Natural killer cell (primary cell): ENCODE data around the gene POMGNT1. TPM values are rescaled to one million over a fixed set of nuclear protein-coding genes. Genes with fewer than 3 reads are reported as not detected.

Source experiments
- ATAC-seq, 3 donors: fragments of 150-1000 bp in 2 of 3; fragments of 200-7000 bp in 1 of 3; cut with Tn5 transposase; 1 replicate in 1 of 3; 2 replicates in 2 of 3; pipeline ENCODE4 v1.10.0; 2021; ENCODE audit warnings: mild to moderate bottlenecking in 2 of 3, moderate library complexity in 2 of 3
- DNase-seq, 2 donors: peaks; one replicate each; pipeline versions ENCODE4 v3.0.0 to v3.0.0-alpha.2; 2013 to 2021; ENCODE audit warnings: mixed read lengths in 1 of 2
- H3K27ac ChIP-seq: one replicate; pipeline ENCODE4 v1.5.1; 2013; ENCODE audit warnings: mild to moderate bottlenecking, low read length
- H3K27me3 ChIP-seq: one replicate; pipeline ENCODE4 v1.6.1; 2013; ENCODE audit warnings: low read length; ENCODE audit not compliant: control insufficient read depth, insufficient read depth
- H3K36me3 ChIP-seq: one replicate; pipeline ENCODE4 v1.6.1; 2013; ENCODE audit warnings: low read length; ENCODE audit not compliant: control insufficient read depth, insufficient read depth
- H3K4me1 ChIP-seq: one replicate; pipeline ENCODE4 v1.6.1; 2013; ENCODE audit warnings: low read length; ENCODE audit not compliant: control insufficient read depth, insufficient read depth
- H3K4me3 ChIP-seq: one replicate; pipeline ENCODE4 v1.5.1; 2013; ENCODE audit warnings: low read length
- H3K9me3 ChIP-seq: one replicate; pipeline ENCODE4 v1.6.1; 2013; ENCODE audit warnings: low read length; ENCODE audit not compliant: control insufficient read depth, insufficient read depth
- H3K27ac Mint-ChIP-seq, 2 donors: one replicate each; pipeline ENCODE4 v1.8.0; 2022; ENCODE audit warnings: mild to moderate bottlenecking in 2 of 2, mixed read lengths in 2 of 2, moderate library complexity in 1 of 2
- H3K27me3 Mint-ChIP-seq, 2 donors: one replicate each; pipeline ENCODE4 v1.8.0; 2022; ENCODE audit warnings: low read depth in 2 of 2, mixed read lengths in 2 of 2
- H3K36me3 Mint-ChIP-seq: one replicate; pipeline ENCODE4 v1.8.0; 2022; ENCODE audit warnings: mixed read lengths
- H3K4me1 Mint-ChIP-seq, 2 donors: one replicate each; pipeline ENCODE4 v1.8.0; 2022; ENCODE audit warnings: mixed read lengths in 2 of 2
- H3K4me3 Mint-ChIP-seq: one replicate; pipeline ENCODE4 v1.8.0; 2022; ENCODE audit warnings: mild to moderate bottlenecking, moderate library complexity, mixed read lengths
- H3K9me3 Mint-ChIP-seq, 2 donors: one replicate each; pipeline ENCODE4 v1.8.0; 2022; ENCODE audit warnings: mixed read lengths in 2 of 2
- WGBS: methylation state at CpG from one replicate; pipeline ENCODE4 v1.1.7; 2013; ENCODE audit warnings: missing lambda C conversion rate; ENCODE audit not compliant: insufficient coverage; 5-methylcytosine and 5-hydroxymethylcytosine counted together
- intact Hi-C: fragments of 100-400 bp; cut with micrococcal nuclease; formaldehyde crosslinking; loops from one replicate; pipeline ENCODE4 v1.14.2; 2022
- total RNA-seq, 4 donors: library from RNA; stranded (reverse); fragments of 120-200 nt in 1 of 4; gene quantifications; one replicate each; pipeline versions ENCODE4 v1.2.3 to v1.2.4, GENCODE V29; 2013 to 2022
- TF ChIP-seq, protein P1 (sequence below): fragments of 200-600 bp; IDR thresholded peaks from one replicate; pipeline ENCODE4 v1.8.0; 2022; ENCODE audit warnings: antibody characterized with exemption

The POMGNT1 gene
- total RNA-seq, 3 donors from 2014 or later (not counting 1 experiment from before 2014, with no cell fraction given): 35.8 to 51.3 (median 47.0) TPM

DNA sequence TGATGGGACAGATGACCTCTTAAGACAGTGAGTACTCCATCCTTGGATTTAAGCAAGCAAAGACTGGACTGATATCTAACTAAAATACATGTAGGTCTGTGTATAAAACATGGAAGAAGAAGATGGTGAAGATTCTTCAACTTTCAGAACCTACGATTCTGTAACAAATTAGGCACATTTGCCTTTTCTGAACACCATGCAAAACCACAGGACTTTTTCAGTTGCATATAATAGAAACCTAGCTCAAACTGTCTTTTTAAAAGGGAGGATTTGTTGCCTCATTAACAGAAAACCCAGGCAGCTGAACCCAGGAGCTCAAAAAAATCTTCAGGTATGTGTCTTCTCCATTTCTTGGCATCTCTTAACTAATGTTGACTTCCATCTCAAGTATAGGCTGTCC is 38.0 kb downstream of the POMGNT1 start:
- H3K4me3 Mint-ChIP-seq: no peak overlapping the region
- Histone ChIP-seq H3K27me3 (no peaks in the 10 kb centered on the region), H3K4me1 (no peaks in the 10 kb centered on the region), H3K36me3 (no peaks in the 10 kb centered on the region), H3K4me3 (no peak overlapping the region), H3K9me3 (no peaks in the 10 kb centered on the region), H3K27ac (no peak overlapping the region)
- DNase-seq: no peak
- no peaks in the 10 kb centered on the region for H3K36me3 Mint-ChIP-seq
- no peaks in the 10 kb centered on the region for H3K27me3 Mint-ChIP-seq
- TF ChIP-seq, protein P1, sequence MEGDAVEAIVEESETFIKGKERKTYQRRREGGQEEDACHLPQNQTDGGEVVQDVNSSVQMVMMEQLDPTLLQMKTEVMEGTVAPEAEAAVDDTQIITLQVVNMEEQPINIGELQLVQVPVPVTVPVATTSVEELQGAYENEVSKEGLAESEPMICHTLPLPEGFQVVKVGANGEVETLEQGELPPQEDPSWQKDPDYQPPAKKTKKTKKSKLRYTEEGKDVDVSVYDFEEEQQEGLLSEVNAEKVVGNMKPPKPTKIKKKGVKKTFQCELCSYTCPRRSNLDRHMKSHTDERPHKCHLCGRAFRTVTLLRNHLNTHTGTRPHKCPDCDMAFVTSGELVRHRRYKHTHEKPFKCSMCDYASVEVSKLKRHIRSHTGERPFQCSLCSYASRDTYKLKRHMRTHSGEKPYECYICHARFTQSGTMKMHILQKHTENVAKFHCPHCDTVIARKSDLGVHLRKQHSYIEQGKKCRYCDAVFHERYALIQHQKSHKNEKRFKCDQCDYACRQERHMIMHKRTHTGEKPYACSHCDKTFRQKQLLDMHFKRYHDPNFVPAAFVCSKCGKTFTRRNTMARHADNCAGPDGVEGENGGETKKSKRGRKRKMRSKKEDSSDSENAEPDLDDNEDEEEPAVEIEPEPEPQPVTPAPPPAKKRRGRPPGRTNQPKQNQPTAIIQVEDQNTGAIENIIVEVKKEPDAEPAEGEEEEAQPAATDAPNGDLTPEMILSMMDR: no peak
- no peak overlapping the region for H3K27ac Mint-ChIP-seq
- H3K4me1 Mint-ChIP-seq: no peaks in the 10 kb centered on the region
- no peaks in the 10 kb centered on the region for H3K9me3 Mint-ChIP-seq
- 60% methylated on average over 1 of the region's 1 CpG for WGBS
- ATAC-seq: no peak
- intact Hi-C loops: no loop called here

DNA sequence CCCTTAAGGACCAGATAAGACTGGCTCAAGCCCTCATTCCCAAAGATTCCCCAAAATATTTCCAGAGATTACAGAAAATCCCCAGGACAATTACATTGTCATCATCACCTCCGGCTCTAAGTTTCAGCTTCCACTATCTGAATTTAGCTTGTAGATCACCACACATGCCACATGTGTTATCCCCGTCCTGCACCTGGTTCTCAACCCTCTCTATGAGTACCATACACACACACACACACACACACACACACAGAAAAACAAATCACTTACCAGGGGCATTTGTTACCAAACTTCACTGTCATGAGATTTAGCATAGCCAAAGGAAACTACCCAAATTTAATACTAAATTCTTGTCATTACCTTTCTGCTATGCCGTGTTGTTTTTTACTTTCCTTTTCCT is 38.7 kb downstream of the POMGNT1 start:
- Histone ChIP-seq H3K4me3 (no peak overlapping the region), H3K27ac (no peak overlapping the region), H3K9me3 (no peaks in the 10 kb centered on the region), H3K27me3 (no peaks in the 10 kb centered on the region), H3K4me1 (no peaks in the 10 kb centered on the region), H3K36me3 (no peaks in the 10 kb centered on the region)
- Mint-ChIP-seq H3K4me3 (no peak overlapping the region), H3K9me3 (no peaks in the 10 kb centered on the region), H3K4me1 (no peaks in the 10 kb centered on the region), H3K27ac (no peak overlapping the region), H3K36me3 (no peaks in the 10 kb centered on the region), H3K27me3 (no peaks in the 10 kb centered on the region)
- TF ChIP-seq, protein P1: no peak
- DNase-seq: no peak
- ATAC-seq: no peak
- intact Hi-C loops: no loop called here
- 80% methylated on average over 3 of the region's 3 CpGs for WGBS

DNA sequence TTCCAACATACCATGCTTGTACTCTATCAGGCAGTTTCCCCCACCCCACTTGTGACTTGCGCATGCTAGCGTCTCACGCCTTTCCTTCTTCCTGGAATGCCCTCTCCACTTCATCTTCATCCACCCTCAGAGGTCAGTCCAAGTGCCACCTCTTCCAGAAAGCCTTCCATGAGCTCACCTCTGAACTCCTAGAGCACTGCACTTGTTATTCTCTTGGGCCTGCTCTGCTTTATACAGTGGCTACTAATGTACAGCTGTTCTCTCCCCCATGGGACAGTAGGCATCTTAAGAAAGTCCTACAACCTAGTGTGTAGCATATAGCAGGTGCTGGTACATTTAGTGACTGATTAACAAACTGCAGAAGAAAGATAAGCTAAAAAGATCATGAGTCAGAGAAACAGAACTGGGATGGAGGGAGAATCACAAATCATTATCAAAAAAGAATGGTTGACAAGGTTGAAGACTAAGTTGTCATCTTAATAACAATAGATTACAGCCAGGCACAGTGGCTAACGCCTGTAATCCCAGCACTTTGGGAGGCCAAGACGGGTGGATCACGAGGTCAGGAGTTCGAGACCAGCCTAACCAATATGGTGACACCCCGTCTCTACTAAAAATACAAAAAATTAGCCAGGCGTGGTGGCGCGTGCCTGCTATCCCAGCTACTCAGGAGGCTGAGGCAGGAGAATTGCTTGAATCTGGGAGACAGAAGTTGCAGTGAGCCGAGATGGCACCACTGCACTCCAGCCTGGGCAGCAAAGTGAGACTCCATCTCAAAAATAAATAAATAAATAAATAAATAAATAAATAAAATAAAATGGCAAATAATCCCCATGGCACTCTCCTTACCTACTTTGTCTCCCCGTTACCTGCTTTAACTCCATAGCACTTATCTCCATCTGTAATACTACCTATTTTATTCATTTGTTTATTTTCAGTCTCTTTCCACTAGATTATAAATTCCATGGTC is 39.6 kb downstream of the POMGNT1 start:
- DNase-seq (no peak), ATAC-seq (no peak)
- Mint-ChIP-seq H3K9me3 (no peaks in the 10 kb centered on the region), H3K4me1 (no peaks in the 10 kb centered on the region), H3K36me3 (no peaks in the 10 kb centered on the region), H3K27me3 (no peaks in the 10 kb centered on the region), H3K27ac (no peak overlapping the region), H3K4me3 (no peak overlapping the region)
- Histone ChIP-seq H3K27ac (no peak overlapping the region), H3K4me3 (no peak overlapping the region), H3K36me3 (no peaks in the 10 kb centered on the region), H3K4me1 (no peaks in the 10 kb centered on the region), H3K9me3 (no peaks in the 10 kb centered on the region), H3K27me3 (no peaks in the 10 kb centered on the region)
- 78% methylated on average over 12 of the region's 13 CpGs for WGBS
- TF ChIP-seq, protein P1: no peak
- intact Hi-C loops: no loop called here
